Fibroblast of the aortic adventitia (primary cell): Measurements from ENCODE around the gene CHRD. TPM values are rescaled to one million over a fixed set of nuclear protein-coding genes. Genes with fewer than 3 reads are reported as not detected.

Experiments
- DNase-seq: peaks from one replicate; pipeline ENCODE4 v3.0.0-alpha.2; 2010; ENCODE audit warnings: low read depth
- H3K4me3 ChIP-seq: 2 replicates; pipeline ENCODE4 v1.5.1; 2011; ENCODE audit warnings: low read depth, mild to moderate bottlenecking, control low read depth, low read length, moderate library complexity
- total RNA-seq: library from RNA; depleted of rRNA; stranded (reverse); fragments of >200 nt; gene quantifications from 2 replicates; pipeline ENCODE4 v1.2.3, GENCODE V29; 2012; ENCODE audit warnings: low replicate concordance
- TF ChIP-seq, protein P1 (sequence below): IDR thresholded peaks from 2 replicates; pipeline ENCODE4 v1.5.1; 2011; ENCODE audit warnings: mild to moderate bottlenecking, low read length, control low read depth, inconsistent platforms; ENCODE audit not compliant: insufficient read depth

The CHRD gene
- total RNA-seq, 1 donor = 0.36 TPM

DNA sequence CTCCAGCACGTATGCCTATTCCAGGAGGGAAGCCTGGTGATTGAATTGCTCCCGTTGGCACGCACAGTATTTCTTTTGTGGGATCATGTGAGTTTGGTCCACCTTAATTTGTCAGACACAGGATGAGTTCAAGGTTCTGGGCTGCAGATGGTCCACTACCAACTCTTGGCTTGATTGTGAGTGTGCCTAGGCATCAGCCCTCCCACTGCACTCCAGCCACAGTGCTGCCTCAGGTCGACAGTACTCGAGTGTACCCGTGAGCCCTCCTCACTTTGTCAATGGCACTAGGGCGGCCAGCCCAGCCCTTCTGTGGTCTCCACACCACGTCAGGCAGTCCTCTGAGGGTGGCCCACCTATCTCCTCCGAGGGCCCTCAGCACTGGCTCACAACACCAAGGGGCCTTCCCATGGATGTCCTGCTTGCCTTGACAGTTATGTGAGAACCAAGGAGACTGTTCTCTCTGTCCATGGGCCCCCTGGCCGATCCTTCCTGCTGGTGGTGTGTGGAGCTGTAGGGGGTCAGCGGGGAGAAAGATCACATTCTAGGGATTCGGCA is 30.2 kb downstream of the CHRD start:
- TF ChIP-seq, protein P1, sequence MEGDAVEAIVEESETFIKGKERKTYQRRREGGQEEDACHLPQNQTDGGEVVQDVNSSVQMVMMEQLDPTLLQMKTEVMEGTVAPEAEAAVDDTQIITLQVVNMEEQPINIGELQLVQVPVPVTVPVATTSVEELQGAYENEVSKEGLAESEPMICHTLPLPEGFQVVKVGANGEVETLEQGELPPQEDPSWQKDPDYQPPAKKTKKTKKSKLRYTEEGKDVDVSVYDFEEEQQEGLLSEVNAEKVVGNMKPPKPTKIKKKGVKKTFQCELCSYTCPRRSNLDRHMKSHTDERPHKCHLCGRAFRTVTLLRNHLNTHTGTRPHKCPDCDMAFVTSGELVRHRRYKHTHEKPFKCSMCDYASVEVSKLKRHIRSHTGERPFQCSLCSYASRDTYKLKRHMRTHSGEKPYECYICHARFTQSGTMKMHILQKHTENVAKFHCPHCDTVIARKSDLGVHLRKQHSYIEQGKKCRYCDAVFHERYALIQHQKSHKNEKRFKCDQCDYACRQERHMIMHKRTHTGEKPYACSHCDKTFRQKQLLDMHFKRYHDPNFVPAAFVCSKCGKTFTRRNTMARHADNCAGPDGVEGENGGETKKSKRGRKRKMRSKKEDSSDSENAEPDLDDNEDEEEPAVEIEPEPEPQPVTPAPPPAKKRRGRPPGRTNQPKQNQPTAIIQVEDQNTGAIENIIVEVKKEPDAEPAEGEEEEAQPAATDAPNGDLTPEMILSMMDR = no peak
- no peak for DNase-seq
- no peak overlapping the region for H3K4me3 ChIP-seq

DNA sequence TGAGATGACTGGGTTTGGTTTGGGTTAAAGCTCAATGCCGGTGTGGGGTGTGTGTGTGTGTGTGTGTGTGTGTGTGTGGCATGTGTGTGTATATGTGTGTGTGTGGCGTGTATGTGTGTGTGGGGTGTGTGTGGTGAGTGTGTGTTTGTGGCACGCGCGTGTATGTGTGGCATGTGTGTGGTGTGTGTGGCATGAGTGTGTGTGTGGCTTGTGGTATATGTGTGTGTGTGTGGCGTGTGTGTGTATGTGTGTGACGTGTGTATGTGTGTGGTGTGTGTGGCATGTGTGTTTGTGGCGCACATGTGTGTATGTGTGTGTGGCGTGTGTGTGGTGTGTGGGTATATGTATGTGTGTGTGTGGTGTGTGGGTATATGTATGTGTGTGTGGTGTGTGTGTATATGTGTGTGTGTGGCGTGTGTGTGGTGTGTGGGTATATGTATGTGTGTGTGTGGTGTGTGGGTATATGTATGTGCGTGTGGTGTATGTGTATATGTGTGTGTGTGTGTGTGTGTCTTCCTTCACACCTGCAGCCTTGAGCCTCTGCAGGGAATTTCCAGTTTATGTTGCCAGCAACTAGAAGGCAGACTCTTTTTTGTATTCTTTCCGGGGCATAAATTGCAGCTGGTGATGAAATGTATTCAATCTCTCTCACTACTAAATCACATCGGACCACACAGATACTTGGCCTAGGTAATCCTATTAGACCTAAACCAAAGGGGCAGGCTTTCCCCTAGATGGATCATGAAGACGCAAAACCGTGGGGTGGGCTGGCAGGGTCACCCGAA is 34.8 kb downstream of the CHRD start:
- DNase-seq = no peak
- TF ChIP-seq, protein P1 = no peak
- H3K4me3 ChIP-seq = no peak overlapping the region

DNA sequence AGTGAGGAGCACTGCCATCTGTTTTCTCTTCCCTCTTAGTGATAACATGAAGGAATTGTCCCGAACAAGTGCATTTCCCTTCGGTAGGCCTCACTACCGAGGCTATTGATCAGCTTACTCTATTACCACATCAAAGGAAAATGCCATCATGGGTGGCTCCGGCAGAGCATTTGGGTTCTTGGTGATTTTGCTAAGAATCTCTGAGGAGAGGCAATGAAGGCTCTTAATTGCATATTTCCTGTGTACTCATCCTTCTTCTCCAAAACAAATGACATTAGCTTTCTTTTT is 35.3 kb downstream of the CHRD start:
- no peak overlapping the region for H3K4me3 ChIP-seq

DNA sequence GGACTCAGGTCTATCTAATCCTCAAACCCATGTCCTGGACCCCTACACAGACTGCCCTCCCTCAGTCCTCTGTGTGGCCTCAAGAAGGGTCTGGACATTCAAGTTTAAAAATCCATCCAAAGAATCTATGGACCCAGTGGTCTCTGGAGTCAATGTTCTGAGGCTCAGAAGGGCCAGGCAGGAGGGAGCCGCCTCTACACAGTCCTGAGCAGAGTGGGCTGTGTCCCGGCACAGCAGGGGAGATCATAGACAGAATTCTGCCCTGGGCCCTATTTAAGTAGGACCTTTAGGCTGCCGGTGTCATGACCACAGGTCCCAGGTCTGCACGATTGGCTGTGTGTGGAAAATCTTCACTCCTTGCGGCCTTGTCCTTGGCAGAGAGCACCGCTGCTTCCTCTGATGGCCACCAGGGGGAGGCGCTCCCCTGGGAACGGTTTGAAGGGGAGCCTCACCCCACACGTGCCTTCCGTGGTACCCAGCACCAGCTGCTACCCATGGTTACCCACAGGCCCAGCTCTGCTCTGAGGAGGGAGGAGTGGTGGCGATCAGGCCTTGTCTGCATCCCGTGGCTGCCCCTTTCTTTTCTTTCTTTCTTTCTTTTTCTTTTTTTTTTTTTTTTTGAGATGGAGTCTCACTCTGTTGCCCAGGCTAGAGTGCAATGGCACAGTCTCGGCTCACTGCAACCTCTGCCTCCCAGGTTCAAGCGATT is 37.9 kb downstream of the CHRD start:
- H3K4me3 ChIP-seq = no peak overlapping the region
- TF ChIP-seq, protein P1 = peak; percentile 98

More for the DNA sequence above, 35.3 kb downstream of the CHRD start:
- TF ChIP-seq, protein P1 = no peak
- DNase-seq = no peak

DNA sequence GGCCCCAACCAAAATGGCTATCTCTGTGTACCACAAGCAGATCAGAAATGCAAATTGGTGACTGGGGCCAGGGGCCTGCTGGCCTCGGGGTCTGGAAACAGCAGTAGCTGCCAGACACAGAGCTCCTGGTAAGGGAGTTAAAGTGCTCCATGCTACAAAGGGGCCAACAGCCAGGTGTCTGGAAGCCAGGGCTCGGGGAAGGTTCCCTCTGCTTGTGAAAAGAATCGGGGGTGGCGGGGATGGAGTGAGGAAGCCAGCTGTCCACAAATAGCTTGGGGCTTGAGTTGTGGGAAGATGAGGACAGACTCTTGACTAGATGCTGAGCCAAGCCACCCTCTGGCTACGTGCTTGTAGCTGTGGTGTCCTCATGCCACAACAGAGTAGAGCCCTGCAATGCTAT is 39.3 kb downstream of the CHRD start:
- H3K4me3 ChIP-seq = no peak overlapping the region
- DNase-seq = no peak
- TF ChIP-seq, protein P1 = no peak

More for the DNA sequence above, 37.9 kb downstream of the CHRD start:
- DNase-seq = peak; percentile 64

DNA sequence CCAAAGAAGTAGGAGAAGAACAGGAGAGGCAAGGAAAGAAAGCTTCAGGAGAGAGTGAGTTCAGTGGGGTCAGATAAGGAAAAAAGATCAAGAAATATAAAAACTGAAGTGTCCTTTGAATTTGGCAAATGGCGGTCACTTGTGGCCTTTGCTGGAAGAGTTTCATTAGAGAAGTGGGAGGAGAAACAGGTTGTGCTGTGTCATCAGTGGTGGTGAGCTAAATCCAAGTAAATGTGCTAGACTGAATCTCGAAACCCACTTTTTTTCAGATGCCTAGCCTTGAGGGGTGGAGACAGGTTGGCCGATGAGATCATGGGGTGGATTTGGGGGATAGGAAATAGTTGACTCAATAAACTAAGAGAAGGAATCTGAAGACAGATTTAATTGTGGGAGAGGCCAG is 43.7 kb downstream of the CHRD start:
- TF ChIP-seq, protein P1 = no peak
- no peak overlapping the region for H3K4me3 ChIP-seq
- no peak for DNase-seq
